GM18870 (cell line): ENCODE measurements around the gene PPIE.

Source experiments
- ATAC-seq: cut with Tn5 transposase; IDR thresholded peaks from one replicate; pipeline ENCODE4 v1.9.1; 2021; ENCODE audit warnings: moderate library complexity; ENCODE audit not compliant: unreplicated experiment

Gene PPIE

DNA sequence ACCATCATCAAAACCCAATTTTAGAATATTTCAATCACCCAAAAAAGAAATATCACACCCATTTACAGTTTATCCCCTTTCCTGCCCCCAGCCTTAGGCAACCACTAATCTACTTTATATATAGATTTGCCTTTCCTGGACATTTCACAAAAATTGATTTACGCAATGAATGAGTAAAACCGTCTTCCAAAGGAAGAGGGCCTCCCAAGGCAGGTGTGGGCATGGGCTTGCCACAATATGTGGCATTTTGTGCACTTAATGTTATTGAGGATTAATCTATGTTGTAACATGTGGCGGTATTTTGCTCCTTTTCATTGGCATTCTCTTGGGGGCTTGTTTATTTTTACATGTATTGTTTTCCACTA lies 61.8 kb downstream of the PPIE start:
- ATAC-seq: no peak

GRCh38 chr1:39802496-39803260 lies 64.0 kb downstream of the PPIE start:
- no peak for ATAC-seq

DNA sequence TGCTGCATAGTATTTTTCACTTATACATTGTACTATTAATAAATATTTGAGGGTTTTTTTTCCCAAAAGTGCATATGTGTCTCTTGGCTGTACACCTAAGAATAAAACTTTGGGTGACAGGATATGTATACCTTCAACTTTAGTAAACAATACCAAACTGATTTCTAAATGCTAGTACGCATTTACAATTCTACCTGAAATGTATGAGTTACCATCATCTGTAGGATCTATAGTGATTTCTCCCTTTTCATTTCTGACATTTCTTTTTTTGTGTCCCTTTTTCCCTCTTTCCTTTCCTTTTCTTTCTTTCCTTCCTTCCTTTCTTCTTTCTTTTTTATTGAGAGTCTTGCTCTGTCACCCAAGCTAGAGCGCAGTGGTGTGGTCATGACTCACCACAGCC lies 66.7 kb downstream of the PPIE start:
- no peak for ATAC-seq

DNA sequence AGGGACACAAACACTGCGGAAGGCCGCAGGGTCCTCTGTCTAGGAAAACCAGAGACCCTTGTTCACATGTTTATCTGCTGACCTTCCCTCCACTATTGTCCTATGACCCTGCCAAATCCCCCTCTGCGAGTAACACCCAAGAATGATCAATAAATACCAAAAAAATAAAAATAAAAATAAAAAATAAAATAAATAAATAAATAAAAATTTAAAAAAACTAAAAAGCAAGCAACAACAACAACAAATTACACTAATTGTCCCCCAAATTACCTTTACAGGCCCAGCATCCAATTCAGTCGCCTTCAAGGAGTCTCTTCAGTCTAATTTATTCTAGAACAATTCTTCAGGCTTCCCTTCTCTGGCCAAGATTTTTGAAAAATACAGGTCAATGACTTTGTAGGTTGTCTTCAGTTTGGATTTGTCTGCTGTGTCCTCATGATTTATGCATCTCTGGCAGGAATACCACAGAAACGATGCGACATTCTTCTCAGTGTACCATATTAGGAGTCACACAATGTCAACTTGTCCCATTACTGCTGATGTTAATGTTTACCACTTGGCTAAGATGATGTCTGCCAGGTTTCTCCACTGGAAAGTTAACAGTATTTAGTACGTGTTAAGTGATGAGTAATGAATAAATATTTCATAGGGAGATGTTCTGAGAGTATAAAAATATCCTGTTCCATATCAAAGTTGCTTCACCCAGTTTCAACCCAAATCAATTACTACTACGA lies 70.3 kb downstream of the PPIE start:
- ATAC-seq: no peak

DNA sequence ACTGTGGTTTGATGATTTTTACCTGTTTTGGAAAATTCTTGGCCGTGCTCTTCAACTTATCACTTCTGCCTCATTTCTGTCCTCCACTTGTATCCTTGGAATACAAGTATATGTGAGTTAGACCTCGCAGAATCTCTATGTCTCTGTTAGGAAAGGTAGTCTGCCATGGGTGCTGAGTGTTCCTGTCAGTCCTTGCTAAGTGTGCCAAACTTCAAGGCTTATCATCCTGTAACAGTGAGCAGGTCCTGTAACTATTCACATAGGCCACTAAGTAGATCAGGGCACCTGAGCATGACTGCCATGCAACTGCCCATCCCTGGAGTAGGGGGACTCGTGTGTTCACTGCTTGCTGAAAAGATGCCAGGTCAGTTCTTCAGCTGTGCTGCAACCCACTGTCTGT lies 74.2 kb downstream of the PPIE start:
- ATAC-seq: no peak
